Gastroesophageal sphincter (tissue), 4 donors: ENCODE results near the gene THSD4. TPM values are rescaled to one million over a fixed set of nuclear protein-coding genes. Genes with fewer than 3 reads are reported as not detected.
A peak's percentile ranks its signal among the peaks of the same experiment; 100 is the strongest.

Experiments
- ATAC-seq: fragments of 150-250 bp; one replicate; pipeline ENCODE4 v1.9.1; 2016; ENCODE audit warnings: mild to moderate bottlenecking, moderate library complexity
- H3K27ac ChIP-seq, 4 donors: fragments of 200-600 bp; sonication (generic) in 3 of 4; 1 replicate in 3 of 4; 2 replicates in 1 of 4; pipeline ENCODE4 v1.5.1; 2016 to 2019
- H3K27me3 ChIP-seq: fragments of 200-600 bp; sonication (generic); one replicate; pipeline ENCODE4 v1.5.1; 2019
- H3K36me3 ChIP-seq, 2 donors: fragments of 200-600 bp; sonication (generic); one replicate each; pipeline ENCODE4 v1.5.1; 2019; ENCODE audit warnings: control low read depth in 1 of 2
- H3K4me1 ChIP-seq, 3 donors: fragments of 200-600 bp; sonication (generic); 1 replicate in 2 of 3; 2 replicates in 1 of 3; pipeline ENCODE4 v1.5.1; 2016 to 2019; ENCODE audit warnings: control low read depth in 2 of 3
- H3K4me3 ChIP-seq, 2 donors: fragments of 200-600 bp; sonication (generic); one replicate each; pipeline ENCODE4 v1.5.1; 2019; ENCODE audit warnings: mild to moderate bottlenecking in 1 of 2, moderate library complexity in 1 of 2
- H3K9me3 ChIP-seq, 3 donors: fragments of 200-600 bp; sonication (generic); one replicate each; pipeline ENCODE4 v1.5.1; 2017 to 2019; ENCODE audit warnings: control low read depth in 2 of 3
- CTCF ChIP-seq, 4 experiments: fragments of 200-600 bp in 2 of 4; fragments of 450-650 bp in 2 of 4; sonication (generic) in 1 of 4; IDR thresholded peaks; one replicate each; pipeline ENCODE4 v1.5.1; 2017 to 2019; ENCODE audit warnings: antibody characterized with exemption in 4 of 4, mild to moderate bottlenecking in 2 of 4, moderate library complexity in 2 of 4
- EP300 ChIP-seq: sonication (generic); formaldehyde crosslinking; IDR thresholded peaks from one replicate; pipeline ENCODE4 v1.6.1; 2017; ENCODE audit warnings: antibody characterized with exemption, mild to moderate bottlenecking
- POLR2A ChIP-seq, 2 donors: fragments of 450-650 bp; IDR thresholded peaks; one replicate each; pipeline ENCODE4 v1.6.1; 2017; ENCODE audit warnings: antibody characterized with exemption in 2 of 2, mild to moderate bottlenecking in 2 of 2, moderate library complexity in 1 of 2
- POLR2AphosphoS5 ChIP-seq: sonication (generic); formaldehyde crosslinking; IDR thresholded peaks from one replicate; pipeline ENCODE4 v1.6.1; 2017; ENCODE audit warnings: antibody characterized with exemption
- WGBS, 2 donors: methylation state at CpG; one replicate each; pipeline ENCODE4 v1.1.5; 2018; ENCODE audit warnings: low coverage in 1 of 2; 5-methylcytosine and 5-hydroxymethylcytosine counted together
- total RNA-seq, 4 donors: library from RNA; depleted of rRNA; stranded (reverse); fragments of >200 nt; gene quantifications; one replicate each; pipeline ENCODE4 v1.1.0, GENCODE V29; 2016

The THSD4 gene
- total RNA-seq, 4 donors from 2014 or later = 4.6 to 28.5 (median 17.6) TPM

GRCh38 chr15:71611553-71612396 lies 496.5 kb downstream of the THSD4 start:
- WGBS, 2 donors = 72 to 78% methylated on average over 6 of the region's 6 CpGs
- Histone ChIP-seq H3K9me3 (no peaks in the 10 kb centered on the region), H3K36me3 (no peaks in the 10 kb centered on the region), H3K4me1 (peaks cover 0 to 33% (median 0%) of the 10 kb centered on the region in 3 donors), H3K27ac (no peak overlapping the region), H3K4me3 (no peak overlapping the region), H3K27me3 (no peaks in the 10 kb centered on the region)
- ATAC-seq = peak; percentile 76
- TF ChIP-seq POLR2A (IDR thresholded peaks at IDR 0.05) (no peak), POLR2AphosphoS5 (no peak), EP300 (no peak), CTCF (IDR thresholded peaks at IDR 0.05) (no peak)

GRCh38 chr15:71612397-71612722 lies 497.1 kb downstream of the THSD4 start:
- ATAC-seq = peak; percentile 83
- Histone ChIP-seq H3K27me3 (no peaks in the 10 kb centered on the region), H3K27ac (no peak overlapping the region), H3K36me3 (no peaks in the 10 kb centered on the region), H3K4me3 (no peak overlapping the region), H3K9me3 (no peaks in the 10 kb centered on the region), H3K4me1 (peaks cover 0 to 33% (median 0%) of the 10 kb centered on the region in 3 donors)
- TF ChIP-seq CTCF (IDR thresholded peaks at IDR 0.05) (no peak), EP300 (no peak), POLR2A (IDR thresholded peaks at IDR 0.05) (no peak), POLR2AphosphoS5 (no peak)
- 50 to 71% methylated on average over 1 of the region's 1 CpG for WGBS, 2 donors

- H3K9me3 ChIP-seq = no peaks in the 10 kb centered on the region
- no peak for ATAC-seq
- 96% methylated on average over 2 of the region's 2 CpGs; no CpG with 5 or more reads in 1 of the 2 donors for WGBS, 2 donors
- H3K4me3 ChIP-seq = no peak overlapping the region
- no peak overlapping the region for H3K27ac ChIP-seq
- H3K36me3 ChIP-seq = no peaks in the 10 kb centered on the region
- TF ChIP-seq POLR2A (IDR thresholded peaks at IDR 0.05) = no peak
- no peak for TF ChIP-seq CTCF (IDR thresholded peaks at IDR 0.05)
- TF ChIP-seq EP300 = no peak
- no peak for TF ChIP-seq POLR2AphosphoS5
- H3K27me3 ChIP-seq = no peaks in the 10 kb centered on the region
- peaks cover 0 to 33% (median 0%) of the 10 kb centered on the region in 3 donors for H3K4me1 ChIP-seq
These were observed 497.6 kb downstream of the THSD4 start for GRCh38 chr15:71612869-71613268.

- Histone ChIP-seq H3K36me3 (no peaks in the 10 kb centered on the region), H3K27ac (no peak overlapping the region), H3K9me3 (no peaks in the 10 kb centered on the region), H3K4me1 (no peaks in the 10 kb centered on the region), H3K27me3 (no peaks in the 10 kb centered on the region), H3K4me3 (no peak overlapping the region)
- TF ChIP-seq CTCF (IDR thresholded peaks at IDR 0.05) = no peak
- TF ChIP-seq EP300 = no peak
- TF ChIP-seq POLR2AphosphoS5 = no peak
- TF ChIP-seq POLR2A (IDR thresholded peaks at IDR 0.05) = no peak
- 89 to 94% methylated on average over 4 of the region's 4 CpGs for WGBS, 2 donors
- ATAC-seq = no peak
These were observed 507.8 kb downstream of the THSD4 start for GRCh38 chr15:71623111-71623510.

GRCh38 chr15:71626596-71627088 lies 511.4 kb downstream of the THSD4 start:
- Histone ChIP-seq H3K27me3 (no peaks in the 10 kb centered on the region), H3K27ac (no peak overlapping the region), H3K4me1 (peaks cover 0 to 24% (median 0%) of the 10 kb centered on the region in 3 donors), H3K4me3 (no peak overlapping the region), H3K9me3 (no peaks in the 10 kb centered on the region), H3K36me3 (no peaks in the 10 kb centered on the region)
- TF ChIP-seq EP300 (no peak), POLR2AphosphoS5 (no peak), CTCF (IDR thresholded peaks at IDR 0.05) (no peak), POLR2A (IDR thresholded peaks at IDR 0.05) (no peak)
- ATAC-seq = no peak
- WGBS, 2 donors = 87 to 94% methylated on average over 4 of the region's 4 CpGs
